Measurements from ENCODE around the gene ANKRD44.

The ANKRD44 gene

DNA sequence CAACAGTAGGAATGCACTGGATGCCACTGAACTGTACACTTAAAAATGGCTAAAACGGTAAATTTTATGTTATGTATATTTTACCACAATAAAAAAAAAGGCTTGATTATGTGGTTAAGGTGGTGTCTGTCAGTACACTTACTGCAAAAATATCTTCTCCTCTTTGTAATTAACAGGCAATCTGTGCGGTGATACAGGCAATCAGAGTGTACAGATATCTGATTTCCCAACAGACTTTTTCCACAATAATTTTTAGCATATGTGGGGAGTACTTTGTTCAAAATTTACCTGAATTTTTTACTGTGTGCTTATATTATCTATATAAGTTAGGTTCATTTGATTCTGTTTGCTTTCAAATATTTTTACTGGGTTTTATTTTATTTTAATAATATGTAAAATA lies 209.1 kb downstream of the ANKRD44 start:
- DNase-seq: no peak

DNA sequence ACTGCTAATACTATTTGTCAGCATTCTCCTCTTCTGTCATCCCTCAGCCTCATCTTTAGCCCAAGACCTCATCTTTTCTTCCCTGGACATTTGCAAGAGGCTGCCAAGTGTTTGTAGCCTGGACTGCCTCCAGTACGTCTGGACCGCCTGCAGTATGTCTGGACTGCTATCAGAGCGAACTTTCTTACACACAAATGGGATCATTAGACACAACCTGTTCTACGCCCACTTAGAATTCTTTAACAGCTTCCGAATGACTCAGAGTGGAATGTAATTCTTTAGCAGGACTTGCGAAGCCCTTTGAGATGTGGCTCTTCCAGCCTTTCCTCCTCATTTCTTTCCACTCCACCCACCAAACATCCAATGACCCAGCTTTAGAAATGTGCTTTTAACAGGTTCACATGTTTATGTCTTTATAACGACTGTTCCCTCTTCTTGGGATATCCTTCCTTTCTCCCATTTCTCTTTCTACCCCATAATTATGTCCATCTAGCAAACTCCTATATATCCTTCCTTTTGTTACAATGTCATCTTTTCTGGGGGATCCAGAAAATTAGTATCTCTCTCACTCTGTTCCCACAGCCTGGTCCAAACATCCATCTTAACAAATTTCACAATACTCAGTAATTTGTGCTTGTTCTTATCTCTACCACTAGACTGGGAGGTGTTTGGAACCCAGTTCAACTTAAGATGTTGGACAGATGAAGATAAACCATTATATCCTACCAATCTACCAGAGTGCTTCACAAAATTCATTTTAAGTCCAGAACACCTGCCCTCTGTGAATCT lies 212.8 kb downstream of the ANKRD44 start:
- DNase-seq: no peak

DNA sequence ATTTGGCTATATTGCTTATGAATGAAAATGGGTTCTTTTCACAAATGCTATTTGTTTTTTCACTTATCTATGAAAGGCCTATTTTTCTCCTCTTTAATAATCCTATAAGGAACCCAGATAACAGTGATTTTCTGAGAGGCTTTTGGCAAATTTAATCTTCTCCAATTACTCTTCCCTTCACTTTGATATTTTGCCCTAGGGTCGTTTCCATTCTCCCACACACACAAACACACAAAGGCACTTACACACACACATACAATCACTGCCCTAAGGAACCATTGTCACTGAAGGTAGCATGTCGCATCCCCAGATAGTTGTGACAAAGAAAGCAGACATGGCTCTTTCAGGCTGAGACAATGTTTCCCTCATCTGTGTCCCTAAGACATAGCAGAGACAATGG lies 213.9 kb downstream of the ANKRD44 start:
- DNase-seq: no peak

DNA sequence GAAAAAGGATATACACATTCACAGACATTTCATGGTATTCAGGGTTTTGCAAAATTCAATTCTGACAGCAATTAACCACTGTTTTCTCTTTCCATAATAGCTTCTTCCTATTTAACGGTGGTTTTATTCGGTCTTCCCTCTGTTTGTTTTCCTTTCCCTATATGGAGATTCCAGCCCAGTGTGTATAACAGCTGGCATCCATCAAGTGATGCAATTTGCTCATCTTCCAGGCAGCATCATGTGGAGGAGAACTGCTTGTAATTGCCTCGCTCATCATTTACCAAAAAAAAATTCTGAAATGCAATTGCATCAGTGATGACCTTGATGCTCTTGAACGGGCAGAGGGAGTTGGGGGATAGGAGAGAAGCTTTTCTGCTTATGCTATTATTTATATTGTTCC lies 218.1 kb downstream of the ANKRD44 start:
- DNase-seq: no peak

DNA sequence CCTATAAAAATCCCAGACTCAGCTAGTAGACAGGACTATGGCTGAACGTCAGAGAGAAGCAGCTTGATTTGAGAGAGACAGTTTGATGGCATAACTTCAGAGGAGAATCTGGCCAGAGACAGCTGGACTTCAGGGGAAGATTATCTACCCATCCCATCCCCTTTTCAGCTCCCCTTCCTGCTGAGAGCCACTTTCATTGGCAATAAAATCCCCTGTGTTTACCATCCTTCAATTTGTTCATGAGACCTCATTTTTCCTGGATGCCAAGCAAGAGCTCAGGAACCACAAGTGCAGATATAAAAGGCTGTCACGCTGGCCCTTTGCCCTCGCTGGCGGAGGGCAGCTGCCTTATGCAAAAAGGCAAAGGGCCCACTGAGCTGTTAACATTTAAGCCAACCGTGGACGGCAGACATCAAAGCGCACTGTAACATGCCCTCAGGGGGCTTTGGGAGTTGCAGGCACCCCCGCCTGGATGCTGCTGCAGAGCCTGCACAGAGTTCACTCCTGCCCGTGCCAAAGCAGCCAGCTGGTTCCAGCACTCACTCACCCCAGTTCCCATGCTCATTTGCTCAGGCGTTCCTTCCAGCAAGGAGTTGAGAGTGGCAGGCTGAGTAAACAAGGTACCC lies 219.7 kb downstream of the ANKRD44 start:
- no peak for DNase-seq

DNA sequence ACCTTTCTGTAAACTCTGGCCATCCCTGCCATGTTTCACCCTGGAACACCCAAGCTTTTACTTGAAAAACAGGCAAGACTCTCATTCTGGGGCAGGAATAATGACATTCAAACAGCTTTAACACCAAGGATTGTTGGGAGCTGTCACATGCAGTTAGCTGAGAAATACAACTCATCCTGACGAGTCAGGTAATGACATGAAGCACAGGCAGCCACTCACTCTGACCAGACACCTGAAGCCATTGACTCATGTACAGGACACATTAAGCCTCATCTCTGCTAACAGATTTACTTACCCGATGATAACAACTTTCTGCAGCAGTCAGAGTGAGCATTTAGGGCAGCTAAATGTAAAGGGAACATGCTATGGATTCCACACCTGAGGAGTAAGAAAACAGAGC lies 220.9 kb downstream of the ANKRD44 start:
- DNase-seq: no peak

DNA sequence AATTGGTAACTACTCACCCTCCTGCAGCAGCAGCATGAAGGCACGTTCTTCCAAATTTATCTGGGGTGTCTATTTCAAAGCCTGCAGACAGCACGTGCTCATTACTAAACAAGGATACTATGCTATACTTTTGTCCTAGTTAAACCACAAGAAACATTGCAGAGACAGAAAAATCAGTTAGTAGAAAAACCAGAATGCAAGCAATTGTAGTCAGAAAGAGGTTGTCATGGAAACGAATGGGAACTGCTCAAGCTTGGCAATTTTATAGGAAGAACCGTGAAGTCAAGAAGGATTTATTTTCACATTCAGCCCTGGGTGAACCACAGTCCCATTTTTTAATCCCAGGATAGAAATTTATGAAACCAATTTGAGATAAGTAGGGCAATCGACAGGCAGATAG lies 221.9 kb downstream of the ANKRD44 start:
- no peak for DNase-seq

DNA sequence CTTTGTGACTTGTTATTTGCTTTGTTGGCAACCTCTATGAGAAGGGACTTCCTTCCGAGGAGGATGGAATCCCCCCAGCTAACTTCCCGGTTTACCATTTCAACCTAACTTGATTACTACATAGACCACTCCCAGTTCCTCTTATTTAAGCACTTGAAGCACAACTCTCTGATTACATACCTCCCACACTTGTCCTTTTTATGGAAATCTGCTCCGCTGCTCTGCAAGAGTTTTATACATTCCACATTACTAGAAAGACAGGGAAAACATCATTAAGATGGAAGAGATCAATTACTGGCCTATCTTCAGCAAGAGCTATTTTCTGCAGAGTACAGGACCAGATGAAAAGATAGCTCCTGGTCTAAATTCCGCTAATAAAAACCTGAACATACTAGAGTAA lies 224.1 kb downstream of the ANKRD44 start:
- no peak for DNase-seq

DNA sequence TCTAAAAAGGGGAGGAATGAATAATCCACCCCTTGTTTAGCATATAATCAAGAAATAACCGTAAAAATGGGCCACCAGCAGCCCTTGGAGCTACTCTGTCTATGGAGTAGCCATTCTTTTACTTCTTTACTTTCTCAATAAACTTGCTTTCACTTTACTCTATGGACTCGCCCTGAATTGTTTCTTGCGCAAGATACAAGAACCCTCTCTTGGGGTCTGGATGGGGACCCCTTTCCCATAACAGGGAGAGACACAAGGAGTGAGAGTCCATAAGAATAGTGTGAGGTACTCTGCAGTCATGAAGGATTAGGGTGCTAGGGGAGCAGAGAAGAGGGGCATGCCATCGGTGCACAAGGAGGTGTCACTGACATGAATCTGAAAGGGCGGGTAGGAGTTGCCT lies 224.9 kb downstream of the ANKRD44 start:
- DNase-seq: no peak

DNA sequence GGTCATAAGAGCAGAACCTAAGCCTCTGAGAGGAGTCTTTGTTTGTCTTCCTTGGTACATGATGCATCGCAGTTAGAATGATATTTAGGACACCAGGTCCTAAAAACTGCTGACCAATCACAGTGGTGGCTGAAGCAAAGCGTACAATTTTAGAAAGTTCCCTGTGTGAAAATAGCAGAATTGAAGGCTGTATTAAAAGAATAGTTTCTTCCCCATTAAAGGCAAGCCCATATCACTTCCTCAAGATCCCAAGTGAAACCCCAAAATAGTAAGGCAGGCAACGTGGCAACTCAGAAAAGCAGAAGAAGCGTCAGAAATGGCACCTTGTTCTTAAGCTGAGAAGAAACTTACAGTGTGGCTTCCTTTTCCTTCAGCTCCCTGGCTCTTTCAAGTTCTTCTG lies 229.3 kb downstream of the ANKRD44 start:
- no peak for DNase-seq

DNA sequence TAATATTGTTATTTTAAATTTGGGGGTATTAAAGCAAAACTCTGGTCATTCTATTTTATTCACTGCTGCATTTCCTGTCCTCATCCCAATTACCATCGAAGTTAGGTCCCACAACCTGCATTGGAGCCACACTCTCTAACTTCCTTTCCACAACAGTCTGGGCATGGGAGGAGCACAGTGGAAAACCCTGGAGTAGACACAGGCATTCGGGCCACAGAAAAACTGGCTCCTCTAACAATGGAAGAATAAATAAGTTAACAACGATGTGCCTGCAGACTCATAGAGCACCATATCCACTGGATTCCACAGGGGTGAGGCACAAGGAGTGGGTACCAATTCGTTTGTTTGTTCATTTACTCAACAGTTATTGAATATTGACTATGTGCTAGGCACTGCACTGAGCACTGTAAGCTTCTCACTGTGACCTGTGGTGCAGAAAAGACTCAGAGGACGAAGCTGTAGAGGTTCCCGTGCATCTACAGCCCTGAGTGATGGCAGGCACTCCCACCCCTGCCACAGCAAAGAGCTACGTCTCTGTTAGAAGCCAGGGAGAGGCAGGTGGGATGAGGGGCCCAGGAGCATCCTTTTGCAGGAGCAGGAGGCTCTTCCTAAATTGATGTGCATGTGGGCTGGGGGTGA lies 229.9 kb downstream of the ANKRD44 start:
- DNase-seq: no peak

DNA sequence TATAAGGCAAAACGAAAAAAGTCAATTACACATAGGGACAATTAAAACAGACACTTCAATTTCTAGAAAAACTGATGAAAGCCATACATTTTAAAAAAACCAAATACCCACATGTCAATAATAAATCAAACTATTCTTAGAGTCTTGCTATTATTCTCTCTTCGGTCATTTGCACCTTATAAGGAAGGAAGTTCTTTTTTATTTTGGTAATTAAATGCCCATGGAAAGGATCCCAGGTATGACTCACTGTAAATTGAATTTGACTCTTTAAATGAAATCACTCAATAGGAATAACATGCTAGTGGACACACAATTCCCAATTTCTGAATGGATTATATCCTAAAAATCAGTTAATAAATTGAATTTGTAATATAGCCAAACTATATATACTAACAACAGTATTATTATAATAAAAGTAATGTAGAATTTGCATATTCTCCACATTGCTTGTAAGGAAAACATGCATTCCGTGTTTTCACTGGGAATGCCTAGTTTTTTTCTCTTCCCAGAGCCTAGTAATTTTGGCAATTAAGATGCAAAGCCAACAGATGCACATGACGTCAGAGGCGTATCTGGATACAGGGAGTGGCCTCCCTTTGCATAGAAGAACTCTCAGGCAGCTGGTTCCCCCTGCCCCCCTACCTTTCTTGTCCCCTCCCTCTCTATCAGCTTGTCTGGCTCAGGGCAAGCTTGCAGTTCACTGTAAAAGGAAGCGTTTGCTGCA lies 230.6 kb downstream of the ANKRD44 start:
- DNase-seq: no peak

DNA sequence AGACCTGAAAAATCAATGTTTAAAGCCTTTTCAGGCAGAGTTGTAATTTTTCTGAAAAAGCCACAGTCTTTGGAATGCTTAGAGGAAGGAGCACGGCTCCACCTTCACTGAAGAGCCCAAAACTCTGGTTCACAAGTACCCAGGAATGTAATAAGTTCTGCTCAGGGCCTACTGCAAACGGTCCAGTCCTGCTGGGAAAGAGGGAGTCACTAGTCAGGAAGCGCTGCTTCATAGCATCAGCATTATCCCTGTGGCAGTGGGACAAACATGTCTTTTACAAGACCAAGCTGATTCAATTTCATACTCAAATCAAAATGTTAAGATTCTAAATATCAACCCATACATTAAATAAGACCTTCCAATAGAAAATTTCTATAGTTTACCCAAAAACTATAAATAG lies 231.2 kb downstream of the ANKRD44 start:
- no peak for DNase-seq

DNA sequence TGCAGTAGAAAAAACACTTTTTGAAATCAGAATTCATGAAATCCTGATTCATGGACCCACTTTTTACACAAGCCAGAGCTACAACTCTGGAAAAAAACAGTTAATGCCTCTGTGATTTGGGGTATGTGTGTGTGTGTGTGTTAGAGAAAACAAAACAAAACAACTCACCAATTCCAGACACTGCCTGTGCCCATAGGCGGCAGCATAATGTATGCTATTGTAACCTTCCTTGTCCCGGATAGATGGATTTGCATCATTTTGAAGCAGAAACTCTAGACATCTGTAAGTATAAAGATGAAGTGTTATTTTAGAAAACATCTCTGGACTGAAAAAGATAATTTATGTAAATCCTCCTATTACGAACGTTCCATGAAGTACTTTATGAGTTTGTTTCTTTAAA lies 232.0 kb downstream of the ANKRD44 start:
- DNase-seq: no peak

DNA sequence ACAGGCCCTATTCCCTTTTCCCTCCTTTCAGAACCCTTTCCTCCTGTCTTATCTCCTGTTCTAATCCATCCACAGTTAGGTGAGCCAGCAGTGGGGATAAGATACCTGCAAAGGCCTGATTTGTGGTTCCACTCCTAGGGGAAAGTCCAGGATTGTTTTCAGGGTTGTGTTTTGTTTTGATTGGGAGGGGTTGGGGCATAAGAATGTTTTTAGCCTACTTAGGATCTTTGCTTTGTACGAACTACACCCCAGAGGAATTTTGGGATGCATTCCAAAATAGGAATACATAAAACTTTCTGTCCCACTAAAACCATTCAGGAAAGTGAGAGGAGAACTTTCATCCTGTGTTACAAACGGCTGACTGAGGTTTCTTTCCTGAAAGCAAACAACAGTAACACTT lies 233.2 kb downstream of the ANKRD44 start:
- DNase-seq: no peak

DNA sequence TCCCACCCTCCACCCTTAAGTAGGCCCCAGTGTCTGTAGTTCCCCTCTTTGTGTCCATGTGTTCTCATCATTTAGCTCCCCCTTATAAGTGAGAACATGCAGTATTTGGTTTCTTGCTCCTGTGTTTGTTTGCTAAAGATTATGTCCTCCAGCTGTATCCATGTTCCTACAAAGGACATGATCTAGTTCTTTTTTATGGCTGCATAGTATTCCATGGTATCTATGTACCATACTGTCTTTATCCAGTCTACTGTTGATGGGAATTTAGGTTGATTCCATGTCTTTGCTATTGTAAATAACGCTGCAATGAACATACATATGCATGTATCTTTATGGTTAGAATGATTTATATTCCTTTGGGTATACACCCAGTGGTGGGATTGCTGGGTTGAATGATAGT lies 233.9 kb downstream of the ANKRD44 start:
- DNase-seq: no peak

DNA sequence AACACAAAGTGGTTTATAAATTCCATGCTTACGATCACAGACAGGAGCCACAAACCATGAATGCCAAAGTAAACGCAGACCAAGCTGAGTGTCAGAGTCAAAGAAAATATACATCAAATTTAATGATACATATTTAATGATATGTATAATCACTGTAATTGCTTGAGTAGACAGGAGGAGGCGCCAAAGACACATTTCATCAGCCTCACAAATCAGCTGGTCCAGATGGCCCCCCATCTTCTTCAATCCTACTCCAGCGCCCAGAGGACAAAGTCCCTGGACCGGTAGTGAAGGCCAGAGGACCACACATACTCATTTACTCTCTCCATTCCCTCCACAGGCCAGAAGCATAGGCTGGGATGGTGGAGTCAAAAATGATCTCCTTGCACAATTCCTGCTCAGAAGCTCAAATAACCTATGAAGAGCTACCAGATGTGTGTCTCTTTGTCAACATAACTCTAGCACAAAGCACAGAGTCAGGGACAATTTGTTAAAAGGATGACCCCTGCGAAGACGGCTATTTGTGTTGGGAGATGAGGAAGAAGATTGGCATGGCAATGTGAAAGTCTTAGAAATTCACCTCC lies 234.7 kb downstream of the ANKRD44 start:
- DNase-seq: no peak

DNA sequence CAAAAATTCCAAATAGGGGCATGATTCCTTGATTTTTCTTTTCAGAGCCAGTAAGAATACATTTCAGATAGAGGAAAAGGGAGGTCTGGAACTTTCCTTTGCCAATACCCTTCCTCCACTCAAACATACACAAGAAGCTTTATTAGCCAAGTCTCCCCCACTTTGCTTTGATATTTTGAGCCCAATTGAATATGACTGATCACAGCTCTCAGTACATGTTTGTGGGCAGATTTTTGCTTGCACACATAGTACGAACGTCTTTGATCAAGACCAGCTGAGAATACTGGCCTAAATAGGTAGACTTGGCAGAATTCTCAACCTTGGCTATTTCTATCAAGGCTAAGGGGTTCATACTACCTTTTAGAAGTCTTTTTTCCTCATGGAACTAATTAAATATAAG lies 235.3 kb downstream of the ANKRD44 start:
- no peak for DNase-seq

DNA sequence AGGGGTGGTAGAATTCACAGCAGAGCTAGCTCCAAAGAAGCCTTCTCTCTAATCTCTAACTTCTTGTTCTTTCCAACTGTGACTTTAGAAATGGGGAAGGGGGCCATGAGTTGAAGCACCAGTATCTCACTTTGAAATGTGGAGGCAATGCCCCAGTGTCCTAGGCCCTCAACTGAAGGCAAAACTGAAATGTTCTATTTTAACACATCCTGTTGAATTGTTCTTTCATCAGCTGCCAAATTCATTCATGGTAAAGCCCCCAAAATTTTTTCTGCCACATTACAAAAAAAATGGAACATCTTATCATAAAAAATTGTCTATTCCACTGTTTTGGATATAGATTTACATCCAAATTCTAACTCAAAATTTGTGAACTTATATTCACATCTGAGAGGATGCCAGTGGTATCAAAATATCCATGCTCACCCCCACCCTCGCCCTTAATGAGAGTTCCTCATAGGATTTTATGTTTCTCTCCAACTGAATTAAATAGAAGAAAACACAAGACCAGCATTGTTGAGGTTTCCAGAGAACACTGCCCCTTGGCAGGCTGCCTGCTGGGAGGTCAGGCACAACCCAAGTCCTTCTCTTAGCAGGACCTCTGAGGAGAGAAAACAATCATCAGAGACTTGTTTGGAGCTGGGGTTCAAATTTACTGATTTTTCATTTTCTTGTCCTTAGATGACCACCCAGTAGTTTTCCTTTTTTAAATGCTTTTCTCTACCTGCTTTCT lies 236.7 kb downstream of the ANKRD44 start:
- DNase-seq: no peak

DNA sequence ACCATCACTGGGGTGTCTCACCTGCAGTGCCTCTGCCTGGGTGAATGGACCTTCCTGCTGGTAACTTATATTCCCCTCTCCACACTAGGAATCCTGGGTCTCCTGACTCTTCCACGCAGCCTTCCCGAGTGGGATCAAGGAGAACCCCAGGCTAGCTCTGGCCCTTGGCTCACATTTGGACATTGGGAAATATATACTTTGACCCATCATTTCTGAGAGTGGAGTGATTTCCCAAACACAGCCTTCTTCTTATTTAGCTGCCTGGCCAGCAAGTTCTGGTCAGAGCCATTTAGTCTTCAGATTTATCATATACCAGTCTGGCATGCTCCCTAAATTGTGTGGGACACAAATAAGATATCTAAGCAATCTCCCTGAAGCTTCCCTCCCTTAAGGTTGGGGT lies 237.3 kb downstream of the ANKRD44 start:
- no peak for DNase-seq

DNA sequence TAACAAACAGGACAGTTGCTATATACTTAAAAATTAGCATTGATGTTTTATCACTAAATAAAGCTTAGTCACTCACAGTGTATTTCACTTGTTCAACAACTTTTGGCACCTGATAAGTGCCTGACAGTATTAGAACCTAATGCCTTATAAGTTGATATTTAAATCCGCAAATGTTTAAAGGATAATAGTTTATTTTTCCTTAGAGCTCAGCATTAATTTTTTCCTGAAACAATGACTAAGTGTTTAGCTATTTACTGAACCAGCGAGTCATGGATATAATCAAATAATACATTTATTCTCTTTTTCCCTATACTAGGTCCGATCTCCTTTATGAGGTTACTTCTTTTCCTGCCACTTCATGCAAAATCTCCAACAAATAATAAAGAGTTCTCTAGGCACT lies 238.0 kb downstream of the ANKRD44 start:
- no peak for DNase-seq

DNA sequence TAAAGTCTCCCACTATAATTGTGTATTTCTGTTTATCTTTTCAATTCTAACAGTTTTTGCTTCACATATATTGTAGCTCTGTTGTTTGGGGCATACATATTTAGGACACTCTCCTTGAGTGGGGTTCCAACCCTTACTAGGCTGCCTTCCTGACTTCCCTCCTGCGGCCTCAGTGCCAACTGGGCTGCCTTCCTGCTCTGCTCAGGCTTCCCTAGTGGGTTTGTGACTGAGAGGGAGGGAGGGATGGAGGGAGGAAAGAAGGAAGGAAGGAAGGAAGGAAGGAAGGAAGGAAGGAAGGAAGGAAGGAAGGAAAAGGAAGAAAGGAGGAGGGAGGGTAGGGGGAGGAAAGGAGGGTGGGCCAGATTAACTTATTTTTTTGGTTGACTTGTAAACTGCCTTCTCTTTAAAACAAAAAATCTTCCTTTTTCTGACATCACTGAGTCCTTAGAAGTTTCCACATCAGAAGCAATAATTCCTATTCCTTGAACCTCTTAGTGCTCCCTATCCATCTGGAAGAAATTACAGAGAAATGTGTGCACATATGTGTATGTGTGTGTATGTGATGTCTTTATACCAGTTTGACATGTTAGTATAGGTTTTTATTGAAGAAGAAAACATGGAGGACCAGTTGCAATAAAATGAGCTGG lies 238.7 kb downstream of the ANKRD44 start:
- no peak for DNase-seq
